HUES6 (cell line): Measurements from ENCODE around the gene C3orf33.
"Not testable (repeated sequence)": the region's sequence is repeated elsewhere in the genome, so short reads cannot be mapped to it uniquely, and the experiment has no call there.

ENCODE experiments used
- H3K27ac ChIP-seq: 2 replicates; pipeline ENCODE4 v1.7.0; 2013; ENCODE audit warnings: low read depth, mild to moderate bottlenecking, low read length, inconsistent platforms
- H3K27me3 ChIP-seq: 2 replicates; pipeline ENCODE4 v1.6.1; 2013; ENCODE audit warnings: low read length; ENCODE audit not compliant: control insufficient read depth, insufficient read depth
- H3K36me3 ChIP-seq: 2 replicates; pipeline ENCODE4 v1.6.1; 2013; ENCODE audit warnings: low read length; ENCODE audit not compliant: control insufficient read depth, insufficient read depth
- H3K4me1 ChIP-seq: 2 replicates; pipeline ENCODE4 v1.6.1; 2013; ENCODE audit warnings: low read length; ENCODE audit not compliant: control insufficient read depth, insufficient read depth
- H3K4me3 ChIP-seq: 2 replicates; pipeline ENCODE4 v1.5.1; 2013; ENCODE audit warnings: low read depth, low read length
- H3K9ac ChIP-seq: one replicate; pipeline ENCODE4 v1.6.1; 2013; ENCODE audit warnings: mild to moderate bottlenecking, low read length
- H3K9me3 ChIP-seq: 2 replicates; pipeline ENCODE4 v1.6.1; 2013; ENCODE audit warnings: low read depth, low read length; ENCODE audit not compliant: control insufficient read depth, insufficient read depth

Gene C3orf33

DNA sequence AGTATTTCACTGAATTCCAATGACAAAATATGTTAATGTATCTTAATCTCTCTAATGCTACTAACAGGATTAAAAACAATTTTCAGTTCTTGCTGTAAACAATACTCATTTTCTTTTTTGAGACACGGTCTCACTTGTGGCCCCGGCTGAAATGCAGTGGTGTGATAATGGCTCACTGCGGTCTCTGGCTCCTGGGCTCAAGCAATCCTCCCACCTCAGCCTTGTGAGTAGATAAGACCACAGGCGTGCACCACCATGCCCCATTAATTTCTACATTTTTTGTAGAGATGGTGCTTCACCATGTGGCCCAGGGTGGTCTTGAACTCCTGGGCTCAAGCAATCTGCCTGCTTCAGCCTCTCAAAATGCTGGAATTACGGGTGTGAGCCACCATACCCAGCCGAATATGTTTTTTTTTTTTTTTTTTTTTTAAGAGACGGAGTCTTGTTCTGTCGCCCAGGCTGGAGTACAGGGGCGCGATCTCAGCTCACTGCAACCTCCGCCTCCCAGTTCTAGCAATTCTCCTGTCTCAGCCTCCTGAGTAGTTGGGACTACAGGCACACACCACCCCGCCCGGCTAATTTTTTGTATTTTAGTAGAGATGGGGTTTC lies 22.5 kb upstream of the C3orf33 start:
- H3K4me3 ChIP-seq, H3K9me3 ChIP-seq, H3K27ac ChIP-seq, H3K9ac ChIP-seq, H3K4me1 ChIP-seq, H3K27me3 ChIP-seq: not testable (repeated sequence)
- H3K36me3 ChIP-seq: peaks cover 13% of the 10 kb centered on the region; the same call in 1 of the 2 replicates

DNA sequence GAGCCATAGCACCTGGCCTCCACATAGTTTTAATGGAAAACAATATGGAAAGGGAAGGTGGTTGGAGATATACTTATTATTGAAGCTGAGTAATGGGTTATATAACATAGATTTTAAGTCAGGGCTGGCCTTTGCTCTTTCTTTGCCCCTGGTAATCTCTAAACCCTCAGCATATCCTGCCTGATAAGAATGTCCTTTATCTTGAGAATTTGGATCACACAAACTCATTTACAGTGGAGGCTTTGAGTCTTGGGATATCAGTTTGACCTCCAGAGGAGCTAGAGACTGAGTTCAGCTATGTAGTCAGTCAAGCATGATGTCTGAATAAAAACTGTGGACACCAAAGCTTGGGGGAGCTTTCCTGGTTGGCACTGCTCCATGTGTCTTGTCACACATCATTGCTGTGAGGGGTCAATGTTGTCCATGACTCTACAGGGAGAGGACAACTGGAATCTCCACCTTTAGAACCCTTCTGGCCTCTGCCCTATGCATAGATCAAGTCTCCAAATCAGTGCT lies 9.0 kb upstream of the C3orf33 start:
- Histone ChIP-seq H3K9ac (no peak overlapping the region), H3K9me3 (no peaks in the 10 kb centered on the region), H3K27ac (no peak overlapping the region), H3K4me3 (no peak overlapping the region), H3K36me3 (no peaks in the 10 kb centered on the region), H3K4me1 (no peaks in the 10 kb centered on the region), H3K27me3 (no peaks in the 10 kb centered on the region)

DNA sequence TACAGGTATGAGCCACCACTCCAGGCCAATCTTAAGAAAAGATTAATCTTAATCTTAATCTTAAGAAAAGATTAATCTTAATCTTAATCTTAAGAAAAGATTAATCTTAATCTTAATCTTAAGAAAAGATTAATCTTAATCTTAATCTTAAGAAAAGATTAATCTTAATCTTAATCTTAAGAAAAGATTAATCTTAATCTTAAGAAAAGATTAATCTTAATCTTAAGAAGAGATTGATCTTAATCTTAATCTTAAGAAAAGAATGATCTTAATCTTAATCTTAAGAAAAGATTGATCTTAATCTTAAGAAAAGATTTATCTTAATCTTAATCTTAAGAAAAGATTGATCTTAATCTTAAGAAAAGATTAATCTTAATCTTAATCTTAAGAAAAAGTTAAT lies 7.1 kb upstream of the C3orf33 start:
- H3K27me3 ChIP-seq, H3K9me3 ChIP-seq, H3K36me3 ChIP-seq, H3K27ac ChIP-seq, H3K4me3 ChIP-seq, H3K9ac ChIP-seq, H3K4me1 ChIP-seq: not testable (repeated sequence)

DNA sequence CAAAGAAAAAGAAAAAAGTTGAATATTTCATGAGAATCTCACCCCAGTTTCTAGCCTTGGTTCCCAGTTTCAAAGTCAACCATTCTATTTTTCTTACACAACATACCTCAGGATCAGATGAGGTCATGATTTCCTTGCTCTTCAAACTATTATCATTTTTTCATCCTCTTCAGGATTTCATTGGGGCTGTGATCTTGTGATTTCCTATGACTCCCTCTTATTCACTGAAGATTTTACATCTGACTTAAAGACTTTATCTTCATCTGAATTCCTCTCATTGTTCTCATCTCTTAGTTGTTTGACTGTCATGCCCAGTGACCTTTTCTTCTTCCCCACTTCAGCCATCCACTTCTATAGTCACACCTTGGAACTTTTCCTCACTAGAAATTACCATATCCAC lies 3.1 kb upstream of the C3orf33 start:
- H3K4me1 ChIP-seq: no peaks in the 10 kb centered on the region
- H3K27me3 ChIP-seq: no peaks in the 10 kb centered on the region
- no peak overlapping the region for H3K4me3 ChIP-seq
- H3K9me3 ChIP-seq: no peaks in the 10 kb centered on the region
- no peak overlapping the region for H3K27ac ChIP-seq
- no peaks in the 10 kb centered on the region for H3K36me3 ChIP-seq
- no peak overlapping the region for H3K9ac ChIP-seq

DNA sequence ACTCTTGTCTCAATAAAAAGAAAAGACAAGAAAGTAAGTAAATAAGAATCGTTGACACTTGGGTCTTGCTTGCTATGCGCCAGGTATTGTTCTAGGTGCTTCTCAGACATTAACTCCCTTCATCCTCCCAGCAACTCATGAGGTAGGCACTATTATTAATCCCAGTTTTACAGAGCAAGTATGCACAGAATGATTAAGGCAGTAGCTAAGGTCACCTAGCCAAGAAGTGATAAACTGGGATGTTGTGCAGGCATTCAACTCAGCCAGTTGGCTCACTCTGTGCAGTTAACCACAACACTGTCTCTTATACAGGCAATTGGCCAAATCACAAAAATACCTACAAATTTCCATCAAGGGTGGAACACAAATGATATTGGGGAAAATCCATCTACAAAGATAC lies 1.7 kb upstream of the C3orf33 start:
- H3K9me3 ChIP-seq: no peaks in the 10 kb centered on the region
- H3K36me3 ChIP-seq: no peaks in the 10 kb centered on the region
- H3K9ac ChIP-seq: no peak overlapping the region
- no peaks in the 10 kb centered on the region for H3K27me3 ChIP-seq
- no peak overlapping the region for H3K27ac ChIP-seq
- H3K4me1 ChIP-seq: no peaks in the 10 kb centered on the region
- no peak overlapping the region for H3K4me3 ChIP-seq

DNA sequence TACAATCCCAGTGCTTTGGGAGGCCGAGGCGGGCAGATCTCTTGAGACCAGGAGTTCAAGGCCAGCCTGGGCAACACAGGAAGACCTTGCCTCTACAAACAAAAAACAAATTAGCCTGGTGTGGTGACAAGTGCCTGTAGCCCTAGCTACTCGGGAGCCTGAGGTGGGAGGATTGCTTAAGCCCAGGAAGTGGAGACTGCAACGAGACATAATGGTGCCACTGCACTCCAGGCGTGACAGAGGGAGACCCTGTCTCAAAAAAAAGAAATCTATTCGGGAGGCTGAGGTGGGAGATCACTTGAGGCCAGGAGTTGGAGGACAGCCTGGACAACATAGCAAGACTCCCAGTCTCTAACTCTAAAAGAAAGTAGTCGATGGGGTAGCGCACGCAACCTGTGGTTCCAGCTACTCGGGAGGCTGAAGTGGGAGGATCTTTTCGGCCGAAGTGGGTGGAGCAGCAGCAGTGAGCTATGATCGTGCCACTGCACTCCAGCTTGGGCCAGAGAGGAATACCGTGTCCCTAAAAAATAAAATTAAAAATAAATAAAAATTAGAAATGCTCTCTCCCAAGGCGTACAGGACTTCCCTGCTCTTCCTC lies 775 bp downstream of the C3orf33 start:
- no peaks in the 10 kb centered on the region for H3K9me3 ChIP-seq
- H3K27me3 ChIP-seq: no peaks in the 10 kb centered on the region
- peak overlapping the region; percentile 98 for H3K4me3 ChIP-seq
- no peaks in the 10 kb centered on the region for H3K4me1 ChIP-seq
- 0 out of 2 replicates have a peak, but pooled peaks cover 2% of the 10 kb centered on the region for H3K36me3 ChIP-seq
- H3K27ac ChIP-seq: no peak overlapping the region
- peak overlapping the region; percentile 89 for H3K9ac ChIP-seq

DNA sequence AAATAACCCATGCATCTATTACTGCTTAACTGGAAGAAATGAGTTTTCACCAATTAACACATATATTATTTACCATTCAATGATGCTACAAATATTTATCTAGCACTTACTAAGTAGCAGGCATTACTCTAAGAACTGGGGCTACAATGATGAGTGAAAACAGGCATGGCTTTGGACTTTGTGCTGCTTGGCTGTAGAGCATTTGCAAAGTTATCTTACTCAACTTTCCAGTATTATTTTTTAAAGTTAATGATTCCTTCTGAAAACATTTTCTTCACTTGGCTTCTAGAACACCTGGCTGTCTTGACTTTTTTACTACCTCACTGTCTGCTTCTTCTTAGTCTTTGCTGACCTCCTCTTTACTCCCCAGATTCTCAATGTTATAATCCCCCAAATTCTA lies 1.8 kb downstream of the C3orf33 start:
- Histone ChIP-seq H3K27me3 (no peaks in the 10 kb centered on the region), H3K4me3 (no peak overlapping the region), H3K36me3 (0 out of 2 replicates have a peak, but pooled peaks cover 2% of the 10 kb centered on the region), H3K9ac (no peak overlapping the region), H3K9me3 (no peaks in the 10 kb centered on the region), H3K4me1 (no peaks in the 10 kb centered on the region), H3K27ac (no peak overlapping the region)

DNA sequence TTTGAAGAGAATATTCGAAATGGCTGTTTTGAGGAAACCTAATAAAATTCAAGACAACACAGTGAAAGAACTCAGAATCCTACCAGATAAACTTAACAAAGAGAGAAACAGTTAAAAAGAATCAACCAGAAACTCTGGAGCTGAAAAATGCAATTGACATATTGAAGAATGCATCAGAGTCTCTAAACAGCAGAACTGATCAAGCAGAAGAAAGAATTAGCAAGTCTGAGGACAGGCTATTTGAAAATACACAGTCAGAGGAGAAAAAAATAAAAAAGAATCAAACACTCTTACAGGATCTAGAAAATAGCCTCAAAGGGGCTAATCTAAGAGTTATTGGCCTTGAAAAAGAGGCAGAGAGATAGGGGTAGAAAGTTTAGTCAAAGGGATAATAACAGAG lies 13.5 kb downstream of the C3orf33 start:
- peaks cover 15% of the 10 kb centered on the region for H3K4me1 ChIP-seq
- H3K4me3 ChIP-seq: no peak overlapping the region
- no peaks in the 10 kb centered on the region for H3K36me3 ChIP-seq
- no peak overlapping the region for H3K27ac ChIP-seq
- no peaks in the 10 kb centered on the region for H3K9me3 ChIP-seq
- no peaks in the 10 kb centered on the region for H3K27me3 ChIP-seq
- H3K9ac ChIP-seq: no peak overlapping the region

DNA sequence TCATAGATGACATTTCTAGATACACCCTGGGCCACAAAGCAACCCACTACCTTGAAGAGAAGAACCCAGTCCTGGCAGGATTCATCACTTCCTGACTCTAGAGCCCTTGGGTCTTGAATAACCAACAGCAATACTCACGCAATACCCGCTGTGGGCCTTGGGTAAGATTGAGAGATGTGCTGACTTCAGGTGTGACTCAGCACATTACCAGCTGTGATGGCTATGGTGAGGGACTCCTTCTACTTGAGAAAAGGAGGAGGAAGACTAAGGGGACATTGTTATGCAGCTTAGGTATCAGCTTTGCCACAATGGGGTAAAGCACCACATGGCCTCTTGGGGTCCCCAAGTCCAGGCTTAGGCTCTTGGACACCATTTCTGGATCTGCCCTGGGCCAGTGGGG lies 14.9 kb downstream of the C3orf33 start:
- Histone ChIP-seq H3K9ac (no peak overlapping the region), H3K4me1 (peaks cover 15% of the 10 kb centered on the region), H3K27me3 (no peaks in the 10 kb centered on the region), H3K9me3 (no peaks in the 10 kb centered on the region), H3K4me3 (no peak overlapping the region), H3K27ac (peak overlapping the region; percentile 46), H3K36me3 (no peaks in the 10 kb centered on the region)

DNA sequence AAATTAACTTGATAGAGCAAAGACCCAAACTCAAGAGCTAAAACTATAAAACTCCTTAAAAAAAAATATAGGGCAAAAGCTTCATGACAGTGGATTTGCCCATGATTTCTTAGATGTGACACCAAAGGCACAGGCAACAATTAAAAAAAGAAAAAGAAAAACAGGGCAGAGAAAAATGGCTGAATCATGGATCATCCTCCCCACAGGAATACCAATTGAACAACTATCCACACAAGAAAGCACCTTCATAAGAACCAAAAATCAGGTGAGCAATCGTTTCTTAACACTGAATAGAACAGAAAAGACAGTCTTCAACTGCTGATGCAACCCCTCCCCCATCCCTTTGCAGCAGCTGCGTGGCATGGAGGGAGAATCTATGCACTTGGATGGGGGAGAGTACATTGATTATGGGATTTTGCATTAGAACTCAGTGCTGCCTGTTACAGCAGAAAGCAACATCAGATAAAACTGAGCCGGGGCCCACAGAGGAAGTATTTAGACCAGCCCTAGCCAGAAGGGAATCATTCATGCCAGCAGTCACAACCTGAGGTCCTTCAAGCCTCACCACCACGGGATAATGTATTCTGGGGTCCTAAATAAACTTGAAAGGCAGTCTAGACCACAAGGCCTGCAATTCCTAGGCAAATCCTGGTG lies 15.7 kb downstream of the C3orf33 start:
- Histone ChIP-seq H3K4me1 (peaks cover 15% of the 10 kb centered on the region), H3K27me3 (no peaks in the 10 kb centered on the region), H3K36me3 (no peaks in the 10 kb centered on the region), H3K4me3 (no peak overlapping the region), H3K27ac (peak overlapping the region; percentile 46), H3K9me3 (no peaks in the 10 kb centered on the region), H3K9ac (no peak overlapping the region)

DNA sequence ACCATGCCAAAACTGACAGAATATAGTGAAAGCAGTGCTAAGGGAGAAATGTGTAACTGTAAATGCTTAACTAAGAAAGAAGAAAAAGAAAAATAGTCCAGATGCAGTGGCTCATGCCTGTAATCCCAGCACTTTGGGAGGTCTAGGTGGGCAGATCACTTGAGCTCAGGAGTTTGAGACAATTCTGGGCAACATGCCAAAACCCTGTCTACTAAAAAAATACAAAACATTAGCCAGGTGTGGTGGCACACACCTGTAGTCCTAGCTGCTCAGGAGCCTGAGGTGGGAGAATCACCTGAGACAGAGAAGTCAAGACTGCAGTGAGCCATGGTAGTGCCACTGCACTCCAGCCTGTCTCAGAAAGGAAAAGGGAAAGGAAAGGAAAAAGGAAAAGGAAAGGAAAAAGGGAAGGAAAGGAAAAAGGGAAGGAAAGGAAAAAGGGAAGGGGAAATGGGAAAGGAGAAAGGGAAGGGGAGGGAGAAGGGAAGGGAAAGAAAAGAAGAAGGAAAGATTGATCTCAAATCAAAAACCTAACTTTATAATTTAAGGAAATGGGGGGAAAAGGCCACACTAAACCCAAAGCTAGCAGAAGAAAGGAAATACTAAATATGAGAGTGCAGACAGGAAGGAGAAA lies 20.3 kb downstream of the C3orf33 start:
- peaks cover 7% of the 10 kb centered on the region for H3K4me1 ChIP-seq
- no peak overlapping the region for H3K27ac ChIP-seq
- no peaks in the 10 kb centered on the region for H3K27me3 ChIP-seq
- H3K4me3 ChIP-seq: no peak overlapping the region
- no peak overlapping the region for H3K9ac ChIP-seq
- H3K36me3 ChIP-seq: no peaks in the 10 kb centered on the region
- H3K9me3 ChIP-seq: no peaks in the 10 kb centered on the region
